H9 (cell line): ENCODE data around the gene SEMA3G. TPM values are rescaled to one million over a fixed set of nuclear protein-coding genes. Genes with fewer than 3 reads are reported as not detected.

Source experiments
- DNase-seq: peaks from one replicate; pipeline ENCODE4 v3.0.0-alpha.2; 2017
- H2AFZ ChIP-seq: one replicate; pipeline ENCODE4 v1.6.1; 2013; ENCODE audit warnings: mild to moderate bottlenecking, low read length, control low read depth, moderate library complexity
- H2AK5ac ChIP-seq: 2 replicates; pipeline ENCODE4 v1.6.1; 2013; ENCODE audit warnings: low read length, control low read depth, mixed read lengths; ENCODE audit not compliant: insufficient read length
- H2BK120ac ChIP-seq: one replicate; pipeline ENCODE4 v1.6.1; 2013; ENCODE audit warnings: low read depth, mild to moderate bottlenecking, low read length, control low read depth, inconsistent platforms; ENCODE audit not compliant: poor library complexity, severe bottlenecking
- H2BK12ac ChIP-seq: 2 replicates; pipeline ENCODE4 v1.6.1; 2013; ENCODE audit warnings: low read length, control low read depth, mixed read lengths, low read depth; ENCODE audit not compliant: insufficient read length
- H2BK15ac ChIP-seq: 2 replicates; pipeline ENCODE4 v1.6.1; 2013; ENCODE audit warnings: low read depth, low read length, control low read depth
- H2BK20ac ChIP-seq: one replicate; pipeline ENCODE4 v1.6.1; 2013; ENCODE audit warnings: low read depth, mild to moderate bottlenecking, low read length, control low read depth, inconsistent platforms; ENCODE audit not compliant: poor library complexity, severe bottlenecking
- H2BK5ac ChIP-seq: 2 replicates; pipeline ENCODE4 v1.6.1; 2013; ENCODE audit warnings: low read length, control low read depth, mixed read lengths; ENCODE audit not compliant: insufficient read length
- H3K14ac ChIP-seq: 2 replicates; pipeline ENCODE4 v1.6.1; 2013; ENCODE audit warnings: low read length, control low read depth; ENCODE audit not compliant: insufficient read depth
- H3K18ac ChIP-seq: 2 replicates; pipeline ENCODE4 v1.6.1; 2013; ENCODE audit warnings: low read depth, mild to moderate bottlenecking, mixed read lengths, low read length, control low read depth; ENCODE audit not compliant: insufficient read length
- H3K23ac ChIP-seq: 2 replicates; pipeline ENCODE4 v1.6.1; 2013; ENCODE audit warnings: low read length, control low read depth, mixed read lengths, low read depth; ENCODE audit not compliant: insufficient read length
- H3K23me2 ChIP-seq: 2 replicates; pipeline ENCODE4 v1.6.1; 2013; ENCODE audit warnings: low read depth, mild to moderate bottlenecking, mixed read lengths, low read length, control low read depth; ENCODE audit not compliant: insufficient read length, poor library complexity, severe bottlenecking
- H3K27ac ChIP-seq: 2 replicates; pipeline ENCODE4 v1.5.1; 2013; ENCODE audit warnings: low read length, control low read depth, mixed read lengths, low read depth; ENCODE audit not compliant: insufficient read length
- H3K27me3 ChIP-seq: 2 replicates; pipeline ENCODE4 v1.6.1; 2013; ENCODE audit warnings: low read length, control low read depth, inconsistent platforms; ENCODE audit not compliant: insufficient read depth
- H3K4ac ChIP-seq: 2 replicates; pipeline ENCODE4 v1.6.1; 2013; ENCODE audit warnings: low read depth, mild to moderate bottlenecking, control low read depth, inconsistent platforms, low read length, moderate library complexity
- H3K4me1 ChIP-seq: 2 replicates; pipeline ENCODE4 v1.6.1; 2013; ENCODE audit warnings: low read length, control low read depth, inconsistent platforms; ENCODE audit not compliant: insufficient read depth
- H3K4me2 ChIP-seq: 2 replicates; pipeline ENCODE4 v1.6.1; 2013; ENCODE audit warnings: low read length, control low read depth, mixed read lengths; ENCODE audit not compliant: insufficient read length, insufficient read depth
- H3K56ac ChIP-seq: 2 replicates; pipeline ENCODE4 v1.6.1; 2013; ENCODE audit warnings: low read depth, mild to moderate bottlenecking, mixed read lengths, low read length, control low read depth; ENCODE audit not compliant: insufficient read length
- H3K79me1 ChIP-seq: 2 replicates; pipeline ENCODE4 v1.6.1; 2013; ENCODE audit warnings: low read depth, mild to moderate bottlenecking, moderate library complexity, low read length, control low read depth, inconsistent platforms; ENCODE audit not compliant: insufficient read depth, poor library complexity, severe bottlenecking
- H3K79me2 ChIP-seq: 2 replicates; pipeline ENCODE4 v1.6.1; 2013; ENCODE audit warnings: low read length, control low read depth, inconsistent platforms; ENCODE audit not compliant: insufficient read depth
- H3K9ac ChIP-seq: 2 replicates; pipeline ENCODE4 v1.6.1; 2013; ENCODE audit warnings: low read length, control low read depth, mixed read lengths; ENCODE audit not compliant: insufficient read length; ENCODE audit errors: extremely low read depth
- H3K9me3 ChIP-seq: one replicate; pipeline ENCODE4 v1.6.1; 2013; ENCODE audit warnings: low read depth, low read length, inconsistent platforms; ENCODE audit not compliant: control insufficient read depth
- H3T11ph ChIP-seq: one replicate; pipeline ENCODE4 v1.6.1; 2013; ENCODE audit warnings: mild to moderate bottlenecking, low read length, control low read depth, inconsistent platforms
- H4K20me1 ChIP-seq: one replicate; pipeline ENCODE4 v1.6.1; 2013; ENCODE audit not compliant: control insufficient read depth, insufficient read length, insufficient read depth
- H4K5ac ChIP-seq: 2 replicates; pipeline ENCODE4 v1.6.1; 2013; ENCODE audit warnings: low read depth, mild to moderate bottlenecking, mixed read lengths, low read length, control low read depth; ENCODE audit not compliant: insufficient read length
- H4K8ac ChIP-seq: replicated peaks from 2 replicates; pipeline ENCODE4 v1.6.1; 2013; ENCODE audit warnings: low read length, control low read depth, mixed read lengths, low read depth; ENCODE audit not compliant: insufficient read length
- H4K91ac ChIP-seq: 2 replicates; pipeline ENCODE4 v1.6.1; 2013; ENCODE audit warnings: low read depth, mild to moderate bottlenecking, moderate library complexity, mixed read lengths, low read length, control low read depth; ENCODE audit not compliant: insufficient read length
- H3K27ac Mint-ChIP-seq, 3 experiments: 2 replicates in 2 of 3; 3 replicates in 1 of 3; pipeline ENCODE4 v1.8.0; 2020 to 2021; ENCODE audit warnings: mixed read lengths in 3 of 3, mild to moderate bottlenecking in 1 of 3, moderate library complexity in 1 of 3
- H3K27me3 Mint-ChIP-seq: 2 replicates; pipeline ENCODE4 v1.8.0; 2021; ENCODE audit warnings: low read depth, mild to moderate bottlenecking, moderate library complexity, mixed read lengths
- H3K36me3 Mint-ChIP-seq, 3 experiments: 2 replicates in 2 of 3; 3 replicates in 1 of 3; pipeline ENCODE4 v1.8.0; 2020 to 2021; ENCODE audit warnings: low read depth in 3 of 3, mixed read lengths in 3 of 3; ENCODE audit not compliant: insufficient read depth in 1 of 3
- H3K4me1 Mint-ChIP-seq, 2 experiments: 2 replicates each; pipeline ENCODE4 v1.8.0; 2020; ENCODE audit warnings: mixed read lengths in 2 of 2
- H3K4me3 Mint-ChIP-seq, 2 experiments: 2 replicates in 1 of 2; 3 replicates in 1 of 2; pipeline ENCODE4 v1.8.0; 2020 to 2021; ENCODE audit warnings: mild to moderate bottlenecking in 2 of 2, mixed read lengths in 2 of 2, moderate library complexity in 1 of 2
- H3K9me3 Mint-ChIP-seq, 2 experiments: 2 replicates in 1 of 2; 3 replicates in 1 of 2; pipeline ENCODE4 v1.8.0; 2020; ENCODE audit warnings: mild to moderate bottlenecking in 2 of 2, mixed read lengths in 2 of 2, moderate library complexity in 1 of 2
- CTCF ChIP-seq: fragments of 200-600 bp; sonication (generic); conservative IDR thresholded peaks from 3 replicates; pipeline ENCODE4 v1.8.0; 2021; ENCODE audit warnings: antibody characterized with exemption, mild to moderate bottlenecking
- WGBS: extraction: QIAGEN DNeasy Blood & Tissue Kit; methylation state at CpG from one replicate; pipeline ENCODE4 v1.1.7; 2013; ENCODE audit warnings: missing lambda C conversion rate, low lambda C conversion rate, mixed read lengths; ENCODE audit not compliant: insufficient read length; ENCODE audit errors: extremely low coverage; 5-methylcytosine and 5-hydroxymethylcytosine counted together
- total RNA-seq: library from RNA; stranded (reverse); gene quantifications from 2 replicates; pipeline ENCODE4 v1.2.1, GENCODE V29; 2021

SEMA3G gene
- total RNA-seq, 1 experiment from 2014 or later, result 2.4 TPM

- Histone ChIP-seq H4K5ac (no peak overlapping the region), H2BK5ac (no peak overlapping the region), H3K18ac (no peak overlapping the region), H3K9me3 (no peaks in the 10 kb centered on the region), H2BK12ac (no peak overlapping the region), H3K4me2 (no peak overlapping the region), H4K8ac (no peak overlapping the region), H3K56ac (no peak overlapping the region), H3K79me2 (no peaks in the 10 kb centered on the region), H2AFZ (no peak overlapping the region), H3T11ph (no peak overlapping the region), H3K23ac (no peak overlapping the region), H3K27me3 (no peaks in the 10 kb centered on the region), H3K27ac (no peak overlapping the region), H2BK20ac (no peak overlapping the region), H2BK15ac (no peak overlapping the region), H4K91ac (no peak overlapping the region), H4K20me1 (no peaks in the 10 kb centered on the region), H3K4me1 (peaks cover 3% of the 10 kb centered on the region; the same call in 1 of the 2 replicates), H3K79me1 (no peaks in the 10 kb centered on the region), H2AK5ac (no peak overlapping the region), H3K9ac (no peak overlapping the region), H3K23me2 (no peaks in the 10 kb centered on the region), H3K4ac (no peak overlapping the region), H3K14ac (no peak overlapping the region; the same call in 1 of the 2 replicates), H2BK120ac (no peak overlapping the region)
- no CpG with 5 or more reads among the region's 5 CpGs for WGBS
- no peak for DNase-seq
- Mint-ChIP-seq H3K4me1 (peaks cover 15 to 16% of the 10 kb centered on the region in 2 experiments), H3K9me3 (no peaks in the 10 kb centered on the region), H3K36me3 (no peaks in the 10 kb centered on the region), H3K4me3 (no peak overlapping the region), H3K27me3 (no peaks in the 10 kb centered on the region), H3K27ac (no peak overlapping the region)
- TF ChIP-seq CTCF, result no peak
These were observed 21.7 kb downstream of the SEMA3G start for GRCh38 chr3:52423173-52423572.
